Ishikawa (cell line): Measurements from ENCODE around the gene NDUFS3.

Experiments used
- CEBPB ChIP-seq: IDR thresholded peaks from 2 replicates; pipeline ENCODE4 v1.6.1; 2012
- CREB1 ChIP-seq: IDR thresholded peaks from 2 replicates; pipeline ENCODE4 v1.6.1; 2012; ENCODE audit warnings: low read depth
- EGR1 ChIP-seq: IDR thresholded peaks from 2 replicates; pipeline ENCODE4 v1.6.1; 2012
- EP300 ChIP-seq: IDR thresholded peaks from 2 replicates; pipeline ENCODE4 v1.6.1; 2012; ENCODE audit warnings: borderline replicate concordance
- FOXM1 ChIP-seq: IDR thresholded peaks from 2 replicates; pipeline ENCODE4 v1.6.1; 2012; ENCODE audit warnings: low read depth, borderline replicate concordance
- MAX ChIP-seq: IDR thresholded peaks from 2 replicates; pipeline ENCODE4 v1.6.1; 2012
- NFIC ChIP-seq: IDR thresholded peaks from 2 replicates; pipeline ENCODE4 v1.6.1; 2012
- RAD21 ChIP-seq: IDR thresholded peaks from 2 replicates; pipeline ENCODE4 v1.6.1; 2012; ENCODE audit warnings: low read depth
- REST ChIP-seq: IDR thresholded peaks from 2 replicates; pipeline ENCODE4 v1.6.1; 2012; ENCODE audit warnings: low read depth, mild to moderate bottlenecking
- TAF1 ChIP-seq: IDR thresholded peaks from 2 replicates; pipeline ENCODE4 v1.6.1; 2012; ENCODE audit warnings: low read depth, mild to moderate bottlenecking
- TCF12 ChIP-seq: IDR thresholded peaks from 2 replicates; pipeline ENCODE4 v1.6.1; 2012; ENCODE audit warnings: low read depth
- TEAD4 ChIP-seq: IDR thresholded peaks from 2 replicates; pipeline ENCODE4 v1.6.1; 2012
- USF1 ChIP-seq: IDR thresholded peaks from 2 replicates; pipeline ENCODE4 v1.6.1; 2012
- YY1 ChIP-seq: IDR thresholded peaks from 2 replicates; pipeline ENCODE4 v1.6.1; 2012; ENCODE audit warnings: low read depth
- ZBTB7A ChIP-seq: IDR thresholded peaks from 2 replicates; pipeline ENCODE4 v1.6.1; 2012; ENCODE audit warnings: low read depth

Gene NDUFS3

GRCh38 chr11:47566149-47566698 is 12.7 kb upstream of the NDUFS3 start:
- TF ChIP-seq TCF12 (no peak), TEAD4 (0 out of 2 replicates have a peak, but pooled peaks have one; percentile 28), MAX (no peak), USF1 (no peak)

GRCh38 chr11:47569646-47570045 is 9.2 kb upstream of the NDUFS3 start:
- TF ChIP-seq NFIC (no peak), RAD21 (no peak), CREB1 (no peak), CEBPB (no peak), FOXM1 (no peak)

GRCh38 chr11:47570651-47571356 is 8.1 kb upstream of the NDUFS3 start:
- no peak for TF ChIP-seq NFIC
- no peak for TF ChIP-seq TAF1
- no peak for TF ChIP-seq TCF12
- TF ChIP-seq ZBTB7A, result no peak
- TF ChIP-seq EP300, result no peak
- no peak for TF ChIP-seq YY1
- TF ChIP-seq EGR1, result no peak
- no peak for TF ChIP-seq RAD21

GRCh38 chr11:47571357-47571729 is 7.5 kb upstream of the NDUFS3 start:
- no peak for TF ChIP-seq TAF1
- no peak for TF ChIP-seq TCF12

- TF ChIP-seq TAF1, result no peak
- TF ChIP-seq CEBPB, result no peak
- TF ChIP-seq USF1, result no peak
- no peak for TF ChIP-seq NFIC
- no peak for TF ChIP-seq RAD21
- no peak for TF ChIP-seq CREB1
- TF ChIP-seq YY1, result no peak
- no peak for TF ChIP-seq EGR1
- no peak for TF ChIP-seq MAX
- no peak for TF ChIP-seq REST
- no peak for TF ChIP-seq EP300
Observed at GRCh38 chr11:47571895-47572294, 7.0 kb upstream of the NDUFS3 start.

GRCh38 chr11:47572715-47573255 is 6.1 kb upstream of the NDUFS3 start:
- TF ChIP-seq TAF1 (no peak), MAX (no peak), NFIC (no peak), EGR1 (no peak), CREB1 (no peak), EP300 (no peak), USF1 (no peak), TCF12 (no peak), REST (no peak), YY1 (no peak), ZBTB7A (no peak), RAD21 (no peak), TEAD4 (no peak), FOXM1 (no peak), CEBPB (no peak)
